IPS-15b (cell line): ENCODE measurements around the gene PPP2R2B.

Experiments
- H3K27me3 ChIP-seq: one replicate; pipeline ENCODE4 v1.6.1; 2013; ENCODE audit warnings: low read length; ENCODE audit not compliant: control insufficient read depth, insufficient read depth
- H3K36me3 ChIP-seq: one replicate; pipeline ENCODE4 v1.6.1; 2013; ENCODE audit warnings: low read length; ENCODE audit not compliant: control insufficient read depth, insufficient read depth
- H3K4me1 ChIP-seq: one replicate; pipeline ENCODE4 v1.6.1; 2013; ENCODE audit warnings: mild to moderate bottlenecking, low read length; ENCODE audit not compliant: control insufficient read depth, insufficient read depth
- H3K4me3 ChIP-seq: one replicate; pipeline ENCODE4 v1.5.1; 2013; ENCODE audit warnings: low read depth, low read length
- H3K9ac ChIP-seq: one replicate; pipeline ENCODE4 v1.6.1; 2013; ENCODE audit warnings: low read depth, mild to moderate bottlenecking, low read length
- H3K9me3 ChIP-seq: one replicate; pipeline ENCODE4 v1.6.1; 2013; ENCODE audit warnings: mild to moderate bottlenecking, low read length; ENCODE audit not compliant: control insufficient read depth, insufficient read depth

The PPP2R2B gene

DNA sequence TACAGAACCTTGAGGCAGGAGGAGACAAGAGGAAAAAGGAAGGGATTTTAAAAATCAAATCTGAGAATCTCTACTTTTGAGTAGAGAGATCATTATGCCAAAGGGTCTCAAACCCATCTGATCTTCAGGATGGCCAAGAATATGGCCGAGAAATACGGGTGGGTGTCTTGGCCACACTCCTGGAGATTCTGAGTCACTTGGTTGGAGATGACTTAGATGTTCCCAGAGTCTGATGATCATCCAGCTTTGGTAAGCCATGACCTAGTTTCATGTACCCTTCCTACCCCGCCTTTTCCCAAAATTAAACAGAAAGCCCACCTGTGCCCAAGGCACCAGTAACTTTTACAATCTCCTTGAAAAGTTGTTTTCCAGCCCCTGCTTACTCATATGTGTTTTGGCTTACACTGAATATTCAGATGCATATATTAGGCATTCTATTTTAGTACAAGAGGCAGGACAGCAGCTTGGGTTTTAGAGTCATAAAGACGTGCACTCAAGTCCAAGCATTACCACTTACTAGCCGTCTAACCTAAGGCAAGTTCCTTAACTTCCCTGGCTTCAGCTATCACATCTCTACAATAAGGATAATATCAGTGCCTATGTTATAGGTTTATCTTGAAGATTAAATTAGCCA, 195.5 kb downstream of the PPP2R2B start:
- no peaks in the 10 kb centered on the region for H3K27me3 ChIP-seq
- H3K4me1 ChIP-seq: no peaks in the 10 kb centered on the region
- no peaks in the 10 kb centered on the region for H3K36me3 ChIP-seq
- H3K9ac ChIP-seq: no peak overlapping the region
- no peak overlapping the region for H3K4me3 ChIP-seq
- H3K9me3 ChIP-seq: no peaks in the 10 kb centered on the region

DNA sequence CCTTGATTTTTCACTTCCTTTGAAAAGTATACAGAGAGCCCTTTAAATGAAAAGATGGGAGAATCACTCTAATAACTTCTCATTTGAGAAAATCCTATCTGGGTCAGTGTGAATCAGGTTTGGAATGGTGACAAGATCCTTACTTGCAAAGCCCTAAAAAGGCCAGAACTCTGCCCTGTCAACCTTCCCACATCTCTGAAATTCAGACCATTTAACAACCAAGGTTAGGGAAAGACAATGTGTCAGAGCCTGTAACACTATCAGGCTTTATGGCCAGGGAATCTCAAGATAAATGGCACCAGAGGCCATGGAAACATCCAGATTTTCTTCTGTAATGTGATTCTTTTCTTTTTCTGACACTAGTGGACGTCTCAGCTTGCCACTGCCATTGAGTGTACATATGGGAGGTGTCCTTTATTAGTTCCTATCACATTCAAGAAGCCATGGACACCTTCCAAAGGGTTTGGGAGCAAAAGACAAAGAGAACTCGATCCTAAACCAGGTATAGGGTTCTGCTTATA, 196.9 kb downstream of the PPP2R2B start:
- no peaks in the 10 kb centered on the region for H3K9me3 ChIP-seq
- H3K27me3 ChIP-seq: no peaks in the 10 kb centered on the region
- no peaks in the 10 kb centered on the region for H3K36me3 ChIP-seq
- no peak overlapping the region for H3K4me3 ChIP-seq
- no peaks in the 10 kb centered on the region for H3K4me1 ChIP-seq
- H3K9ac ChIP-seq: no peak overlapping the region

DNA sequence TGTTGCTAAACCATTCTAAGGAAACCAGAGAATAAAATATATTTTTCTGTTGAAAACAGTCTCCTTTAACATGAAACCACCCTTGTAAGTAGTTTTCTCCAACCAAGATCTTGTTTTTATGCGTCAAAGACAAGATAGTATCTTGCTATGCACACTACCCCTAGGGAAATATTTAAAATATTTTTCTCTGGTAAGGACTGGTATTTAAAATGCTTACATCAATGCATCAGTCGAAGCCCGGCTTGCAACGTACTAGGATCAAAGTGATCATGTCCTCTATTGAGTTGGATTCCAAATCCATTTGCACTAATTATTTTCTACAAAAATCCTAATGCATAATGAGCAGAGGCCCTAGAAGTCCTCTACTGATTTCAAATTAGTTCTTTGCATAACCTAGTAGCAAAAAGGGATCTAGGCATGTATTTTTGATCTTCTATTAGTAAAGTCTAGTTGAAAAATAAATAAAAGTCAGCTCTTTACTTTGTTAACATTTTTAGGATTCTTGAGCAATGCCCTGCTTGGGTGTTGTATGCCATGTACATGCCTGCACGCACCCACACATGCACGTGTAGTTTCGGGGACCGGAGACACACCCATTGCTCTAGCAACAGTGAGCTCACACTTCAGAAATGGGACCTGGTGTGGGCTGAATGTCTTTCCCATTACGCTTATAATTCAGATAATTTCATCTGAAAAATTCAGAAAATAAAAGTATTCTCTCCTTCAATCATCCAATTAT, 197.5 kb downstream of the PPP2R2B start:
- H3K4me1 ChIP-seq: no peaks in the 10 kb centered on the region
- H3K9me3 ChIP-seq: no peaks in the 10 kb centered on the region
- H3K9ac ChIP-seq: no peak overlapping the region
- H3K27me3 ChIP-seq: no peaks in the 10 kb centered on the region
- H3K4me3 ChIP-seq: no peak overlapping the region
- H3K36me3 ChIP-seq: no peaks in the 10 kb centered on the region

DNA sequence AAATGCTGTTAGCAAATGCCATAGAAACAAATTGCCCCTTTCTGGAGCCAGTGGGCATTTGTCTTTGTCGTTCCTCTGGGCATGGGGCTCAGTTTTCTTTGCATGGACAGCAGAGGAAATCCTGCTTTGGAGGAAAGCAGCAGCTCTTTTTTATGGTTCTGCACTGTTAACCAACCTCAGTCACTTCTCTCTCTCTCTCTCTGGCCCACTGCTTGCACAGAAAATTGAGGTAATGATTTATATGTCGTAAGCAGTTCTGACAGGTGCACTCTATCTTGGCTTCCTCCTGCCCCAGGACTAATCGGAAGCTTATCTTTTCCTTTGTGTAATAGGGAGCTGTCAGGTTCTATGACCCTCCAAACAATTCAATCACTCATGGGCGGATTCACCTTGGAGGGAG, 202.9 kb downstream of the PPP2R2B start:
- H3K9ac ChIP-seq: no peak overlapping the region
- H3K36me3 ChIP-seq: no peaks in the 10 kb centered on the region
- H3K9me3 ChIP-seq: no peaks in the 10 kb centered on the region
- H3K4me3 ChIP-seq: no peak overlapping the region
- peaks cover 15% of the 10 kb centered on the region for H3K4me1 ChIP-seq
- no peaks in the 10 kb centered on the region for H3K27me3 ChIP-seq

DNA sequence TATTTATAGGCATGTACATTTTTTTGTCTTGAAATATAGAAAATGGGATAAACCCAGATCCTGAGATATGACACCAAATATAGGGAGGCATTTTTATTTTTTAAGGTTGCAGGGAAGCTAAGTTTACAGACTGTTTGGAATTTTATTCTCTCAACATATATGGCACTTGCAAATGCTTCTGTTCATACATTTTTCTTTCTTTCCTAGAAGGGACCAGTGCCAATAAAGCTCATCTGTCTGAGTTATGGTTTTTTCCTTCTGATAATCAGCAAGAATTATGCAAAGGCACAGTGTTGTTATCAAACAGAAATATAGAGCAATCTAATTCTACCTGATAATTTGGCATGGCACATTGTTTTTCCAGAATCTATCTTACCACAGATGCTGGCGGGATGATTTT, 205.7 kb downstream of the PPP2R2B start:
- peaks cover 15% of the 10 kb centered on the region for H3K4me1 ChIP-seq
- no peak overlapping the region for H3K4me3 ChIP-seq
- no peaks in the 10 kb centered on the region for H3K9me3 ChIP-seq
- no peaks in the 10 kb centered on the region for H3K27me3 ChIP-seq
- H3K36me3 ChIP-seq: no peaks in the 10 kb centered on the region
- H3K9ac ChIP-seq: no peak overlapping the region

DNA sequence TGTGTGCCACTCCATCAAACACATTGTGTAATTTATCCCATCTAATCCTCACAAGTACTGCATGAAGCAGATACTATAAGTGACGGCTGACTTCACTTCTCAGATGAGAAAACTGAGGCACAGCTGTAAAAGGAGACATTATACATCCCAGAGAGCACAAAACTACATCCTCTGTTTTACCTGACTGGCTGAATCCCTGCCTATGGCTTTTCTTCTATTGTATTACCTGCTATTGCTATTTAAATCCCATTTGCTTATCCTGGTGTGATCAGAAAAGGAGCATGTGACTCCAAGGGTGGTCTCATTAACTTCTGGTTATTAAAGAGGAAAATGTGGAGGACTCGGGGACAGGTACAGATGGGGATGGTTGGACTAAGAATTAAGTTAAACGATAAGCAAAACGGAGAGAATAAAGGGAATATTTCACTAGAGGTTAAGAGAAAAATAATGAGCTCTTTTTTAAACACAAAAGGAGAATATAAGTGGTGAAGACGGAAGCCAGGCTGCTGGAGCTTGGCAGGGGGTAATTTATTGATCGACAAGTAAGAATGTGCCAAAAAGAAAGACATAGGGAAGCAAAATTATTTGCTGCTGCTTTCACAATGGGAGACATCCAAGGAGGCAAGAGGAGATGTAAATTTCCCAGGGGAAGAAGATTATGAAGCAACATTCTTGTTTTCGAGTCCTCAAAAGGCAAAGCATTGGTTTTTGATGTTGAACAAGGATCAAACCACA, 206.8 kb downstream of the PPP2R2B start:
- no peak overlapping the region for H3K9ac ChIP-seq
- H3K27me3 ChIP-seq: no peaks in the 10 kb centered on the region
- H3K9me3 ChIP-seq: no peaks in the 10 kb centered on the region
- H3K4me1 ChIP-seq: peaks cover 15% of the 10 kb centered on the region
- no peaks in the 10 kb centered on the region for H3K36me3 ChIP-seq
- no peak overlapping the region for H3K4me3 ChIP-seq

DNA sequence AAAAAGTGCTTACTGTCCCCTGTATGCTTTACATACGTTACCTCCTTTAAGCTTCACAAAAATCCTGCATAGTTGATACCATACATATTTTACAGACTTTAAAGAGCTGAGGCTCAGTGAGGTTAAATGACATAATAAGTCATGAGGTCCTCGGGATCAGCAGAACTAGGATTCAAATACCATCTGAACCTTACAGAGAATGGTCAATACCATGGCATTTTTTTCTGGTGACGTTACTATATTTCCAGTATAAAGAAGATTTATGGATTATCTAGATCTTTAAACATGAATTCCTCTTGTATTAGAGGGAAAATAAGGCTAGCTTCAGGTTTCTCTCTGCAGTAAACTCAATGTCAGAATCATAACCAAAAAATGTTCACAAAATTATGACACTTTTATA, 208.9 kb downstream of the PPP2R2B start:
- no peak overlapping the region for H3K9ac ChIP-seq
- no peak overlapping the region for H3K4me3 ChIP-seq
- H3K9me3 ChIP-seq: no peaks in the 10 kb centered on the region
- H3K4me1 ChIP-seq: peaks cover 15% of the 10 kb centered on the region
- no peaks in the 10 kb centered on the region for H3K36me3 ChIP-seq
- no peaks in the 10 kb centered on the region for H3K27me3 ChIP-seq

DNA sequence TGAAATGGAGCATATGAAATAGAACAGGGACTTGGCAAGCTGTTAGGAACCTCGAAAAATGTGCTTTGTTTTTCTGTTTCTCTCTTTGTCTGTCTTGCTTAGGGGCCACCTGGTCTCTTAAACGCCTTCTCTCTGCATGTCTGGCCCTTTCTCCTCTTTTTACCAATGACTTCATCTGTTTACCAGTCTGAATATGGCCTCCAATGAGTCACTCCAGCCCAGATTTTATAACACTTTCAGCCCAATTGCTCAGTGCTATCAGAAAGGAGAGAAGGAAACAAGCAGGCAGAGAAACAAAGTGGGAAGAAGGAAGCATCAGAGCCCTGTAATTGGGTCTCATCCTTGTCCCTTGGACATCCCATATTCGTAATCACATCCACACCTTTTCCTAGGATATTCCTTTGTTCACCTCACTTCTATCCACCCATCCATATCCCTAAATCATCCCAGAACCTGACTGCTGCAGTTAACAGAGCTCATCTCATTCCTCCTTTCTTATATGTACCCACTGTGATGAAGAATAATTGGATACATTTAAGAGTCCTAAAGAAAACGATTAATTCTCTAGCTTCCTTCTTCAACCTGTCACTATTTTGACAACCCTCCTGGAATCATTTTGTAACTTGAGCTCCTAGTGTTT, 210.8 kb downstream of the PPP2R2B start:
- H3K27me3 ChIP-seq: no peaks in the 10 kb centered on the region
- H3K9ac ChIP-seq: no peak overlapping the region
- H3K4me3 ChIP-seq: no peak overlapping the region
- H3K9me3 ChIP-seq: no peaks in the 10 kb centered on the region
- peaks cover 15% of the 10 kb centered on the region for H3K4me1 ChIP-seq
- H3K36me3 ChIP-seq: no peaks in the 10 kb centered on the region

DNA sequence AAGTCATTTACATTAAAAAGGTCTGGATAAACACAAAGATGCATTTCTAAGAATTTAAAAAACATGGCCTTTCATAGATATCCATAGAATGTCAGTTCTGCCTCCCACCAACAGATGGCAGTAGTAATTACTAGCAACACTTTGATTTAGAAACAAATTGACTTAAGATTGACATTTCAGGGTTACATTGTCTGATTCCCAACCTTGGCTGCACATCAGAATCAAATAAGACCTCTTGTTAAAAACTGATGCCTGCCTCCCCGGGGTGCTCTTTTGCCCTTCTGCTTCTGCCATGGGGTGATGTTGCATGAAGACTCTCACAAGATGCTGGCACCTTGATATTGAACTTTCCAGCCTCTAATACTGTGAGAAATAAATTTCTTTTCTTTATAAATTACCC, 216.3 kb downstream of the PPP2R2B start:
- Histone ChIP-seq H3K4me3 (no peak overlapping the region), H3K9ac (no peak overlapping the region), H3K27me3 (no peaks in the 10 kb centered on the region), H3K9me3 (no peaks in the 10 kb centered on the region), H3K36me3 (no peaks in the 10 kb centered on the region), H3K4me1 (peaks cover 6% of the 10 kb centered on the region)

DNA sequence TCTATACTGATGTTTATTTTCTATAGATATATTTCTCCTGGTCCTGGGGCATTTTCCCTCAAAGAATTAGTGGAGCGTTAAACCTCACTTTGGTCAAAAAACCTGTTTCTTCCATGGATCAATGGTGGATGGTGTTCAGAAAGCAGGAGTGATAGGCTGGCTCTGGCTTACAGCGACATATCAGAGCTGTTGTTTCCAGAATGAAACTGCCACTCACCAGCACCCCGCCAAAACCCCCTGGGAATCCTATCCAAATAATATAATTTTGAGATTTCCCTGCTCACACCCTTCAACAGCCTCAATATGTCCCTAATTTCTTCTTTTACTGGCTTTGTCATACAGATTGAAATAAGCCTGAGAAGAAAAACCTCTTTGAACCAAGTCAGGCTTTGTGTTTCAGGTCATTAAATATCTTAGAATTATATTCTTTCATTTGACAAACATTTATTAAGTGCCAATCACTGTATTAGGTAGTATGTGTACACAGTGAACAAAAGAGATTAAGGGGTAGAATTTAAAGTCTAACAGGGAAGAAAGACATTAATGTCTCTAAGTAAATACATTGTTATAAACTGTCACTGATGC, 218.1 kb downstream of the PPP2R2B start:
- peaks cover 6% of the 10 kb centered on the region for H3K4me1 ChIP-seq
- no peaks in the 10 kb centered on the region for H3K36me3 ChIP-seq
- H3K9me3 ChIP-seq: no peaks in the 10 kb centered on the region
- no peaks in the 10 kb centered on the region for H3K27me3 ChIP-seq
- no peak overlapping the region for H3K4me3 ChIP-seq
- no peak overlapping the region for H3K9ac ChIP-seq

DNA sequence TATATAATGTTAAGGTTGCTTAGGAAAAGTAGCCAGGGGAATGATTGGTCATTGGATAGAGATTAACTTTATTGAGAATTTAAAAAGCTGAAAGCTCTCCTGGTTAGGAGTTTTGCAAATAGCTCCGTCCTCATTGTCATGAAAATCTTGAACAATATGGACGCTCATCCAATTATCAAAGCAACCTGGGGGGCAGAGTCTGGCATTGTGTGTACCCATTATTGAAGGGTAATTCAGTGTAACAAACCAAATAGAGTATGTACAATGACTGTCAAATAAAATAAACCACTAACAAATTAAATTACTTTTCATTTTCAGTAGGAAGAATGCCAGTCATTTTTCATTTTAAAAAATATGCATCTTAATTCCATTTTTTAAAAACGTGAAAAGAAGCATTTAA, 218.6 kb downstream of the PPP2R2B start:
- Histone ChIP-seq H3K9me3 (no peaks in the 10 kb centered on the region), H3K4me3 (no peak overlapping the region), H3K4me1 (peaks cover 6% of the 10 kb centered on the region), H3K27me3 (no peaks in the 10 kb centered on the region), H3K9ac (no peak overlapping the region), H3K36me3 (no peaks in the 10 kb centered on the region)
